ENCODE data around the gene DYRK2. TPM values are rescaled to one million over a fixed set of nuclear protein-coding genes. Genes with fewer than 3 reads are reported as not detected.

Gene DYRK2
- total RNA-seq, 4 donors from 2014 or later, result 8.0 to 16.0 (median 13.2) TPM

DNA sequence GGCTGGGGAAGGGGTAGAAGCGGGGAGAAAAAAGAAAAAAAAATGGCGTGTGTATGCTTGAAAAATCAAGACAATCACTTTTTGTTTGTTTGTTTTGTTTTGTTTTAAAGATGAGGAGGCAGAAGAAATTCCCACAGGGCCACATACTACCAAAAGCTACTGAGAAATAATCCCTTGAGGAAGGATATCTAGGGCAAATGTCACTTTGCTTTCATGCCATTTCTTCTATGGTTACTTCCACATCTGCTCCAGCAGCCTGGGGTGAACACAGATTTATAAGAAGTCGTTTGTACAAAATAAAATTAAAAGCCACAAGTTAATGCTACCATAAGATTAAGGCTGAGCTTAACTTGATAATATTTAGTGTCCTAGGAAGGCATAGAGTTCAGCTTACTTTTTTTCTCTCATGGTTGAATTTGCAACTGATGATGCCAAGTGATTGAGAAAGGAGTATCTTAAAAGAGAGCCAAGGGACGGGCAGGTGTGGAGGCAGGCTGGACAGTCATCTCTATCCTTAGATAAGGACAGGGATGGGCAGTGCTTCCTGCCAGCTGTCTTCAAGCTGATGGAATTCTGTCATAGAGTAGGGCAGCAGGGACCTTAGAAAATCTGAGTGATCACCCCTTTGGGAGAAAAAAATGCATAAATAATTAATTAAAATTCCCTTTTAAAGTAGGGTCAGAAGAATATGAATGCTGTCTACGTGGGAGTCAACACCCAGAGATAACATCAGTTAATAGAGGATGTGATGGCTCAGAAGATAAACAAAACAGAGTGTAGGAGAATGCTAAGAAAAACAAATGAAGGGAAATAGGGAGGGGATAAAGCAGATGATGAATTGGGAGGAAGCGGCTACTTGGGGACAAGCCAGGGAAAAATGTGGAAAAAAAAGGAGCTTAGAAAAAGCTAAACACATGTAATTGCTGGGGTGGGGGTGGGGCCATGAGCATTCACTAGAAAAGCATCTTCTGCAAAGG lies 57.1 kb downstream of the DYRK2 start:
- intact Hi-C loops (cut with DNase I; ENCODE audit: low total_unique reads), result no loop called here
- no peak for TF ChIP-seq POLR2A (IDR thresholded peaks at IDR 0.05)
- TF ChIP-seq, protein P1, sequence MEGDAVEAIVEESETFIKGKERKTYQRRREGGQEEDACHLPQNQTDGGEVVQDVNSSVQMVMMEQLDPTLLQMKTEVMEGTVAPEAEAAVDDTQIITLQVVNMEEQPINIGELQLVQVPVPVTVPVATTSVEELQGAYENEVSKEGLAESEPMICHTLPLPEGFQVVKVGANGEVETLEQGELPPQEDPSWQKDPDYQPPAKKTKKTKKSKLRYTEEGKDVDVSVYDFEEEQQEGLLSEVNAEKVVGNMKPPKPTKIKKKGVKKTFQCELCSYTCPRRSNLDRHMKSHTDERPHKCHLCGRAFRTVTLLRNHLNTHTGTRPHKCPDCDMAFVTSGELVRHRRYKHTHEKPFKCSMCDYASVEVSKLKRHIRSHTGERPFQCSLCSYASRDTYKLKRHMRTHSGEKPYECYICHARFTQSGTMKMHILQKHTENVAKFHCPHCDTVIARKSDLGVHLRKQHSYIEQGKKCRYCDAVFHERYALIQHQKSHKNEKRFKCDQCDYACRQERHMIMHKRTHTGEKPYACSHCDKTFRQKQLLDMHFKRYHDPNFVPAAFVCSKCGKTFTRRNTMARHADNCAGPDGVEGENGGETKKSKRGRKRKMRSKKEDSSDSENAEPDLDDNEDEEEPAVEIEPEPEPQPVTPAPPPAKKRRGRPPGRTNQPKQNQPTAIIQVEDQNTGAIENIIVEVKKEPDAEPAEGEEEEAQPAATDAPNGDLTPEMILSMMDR (IDR thresholded peaks at IDR 0.05), result no peak
- no peak overlapping the region for H3K4me3 ChIP-seq (ENCODE audit: low read depth, poor library complexity, severe bottlenecking)
- no peak for DNase-seq (ENCODE audit: low spot score in 2 of 2)
- 55 to 62% methylated on average over 6 of the region's 6 CpGs for WGBS, 2 donors

- WGBS, 2 donors, result 82 to 90% methylated on average over 4 of the region's 4 CpGs
- no peak for TF ChIP-seq POLR2A (IDR thresholded peaks at IDR 0.05)
- TF ChIP-seq, protein P1 (IDR thresholded peaks at IDR 0.05), result no peak
- intact Hi-C loops (cut with DNase I; ENCODE audit: low total_unique reads), result no loop called here
- DNase-seq (ENCODE audit: low spot score in 2 of 2), result no peak
- no peak overlapping the region for H3K4me3 ChIP-seq (ENCODE audit: low read depth, poor library complexity, severe bottlenecking)
Measured at GRCh38 chr12:67709367-67709954, 60.9 kb downstream of the DYRK2 start.

DNA sequence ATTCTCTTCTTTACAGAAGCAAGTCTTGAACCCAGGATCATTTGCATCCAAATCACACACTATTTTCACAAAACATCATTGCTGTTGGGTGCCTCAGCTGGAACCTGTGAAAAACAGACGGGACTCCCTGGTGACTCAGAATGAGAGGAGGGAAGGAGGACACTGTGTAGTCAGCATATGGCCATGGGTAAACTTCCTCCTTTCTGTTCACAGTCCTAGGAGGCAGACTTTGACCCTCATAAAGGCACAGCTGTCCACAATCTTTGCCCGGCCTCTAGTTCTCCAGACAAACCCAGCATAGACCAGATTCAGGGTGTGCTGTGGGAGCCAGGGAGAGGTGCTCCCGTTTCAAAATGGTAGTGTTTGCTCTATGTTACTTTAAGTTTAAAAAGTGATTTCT lies 62.0 kb downstream of the DYRK2 start:
- H3K4me3 ChIP-seq (ENCODE audit: low read depth, poor library complexity, severe bottlenecking), result no peak overlapping the region
- WGBS, 2 donors, result 51 to 81% methylated on average over 3 of the region's 3 CpGs
- DNase-seq (ENCODE audit: low spot score in 2 of 2), result no peak
- TF ChIP-seq POLR2A (IDR thresholded peaks at IDR 0.05), result no peak
- TF ChIP-seq, protein P1 (IDR thresholded peaks at IDR 0.05), result no peak
- intact Hi-C loops (cut with DNase I; ENCODE audit: low total_unique reads), result no loop called here

- TF ChIP-seq, protein P1 (IDR thresholded peaks at IDR 0.05), result no peak
- no peak for TF ChIP-seq POLR2A (IDR thresholded peaks at IDR 0.05)
- H3K4me3 ChIP-seq (ENCODE audit: low read depth, poor library complexity, severe bottlenecking), result no peak overlapping the region
- 81 to 85% methylated on average over 1 of the region's 1 CpG for WGBS, 2 donors
- intact Hi-C loops (cut with DNase I; ENCODE audit: low total_unique reads), result no loop called here
- no peak for DNase-seq (ENCODE audit: low spot score in 2 of 2)
Measured at GRCh38 chr12:67712011-67712410, 63.5 kb downstream of the DYRK2 start.

DNA sequence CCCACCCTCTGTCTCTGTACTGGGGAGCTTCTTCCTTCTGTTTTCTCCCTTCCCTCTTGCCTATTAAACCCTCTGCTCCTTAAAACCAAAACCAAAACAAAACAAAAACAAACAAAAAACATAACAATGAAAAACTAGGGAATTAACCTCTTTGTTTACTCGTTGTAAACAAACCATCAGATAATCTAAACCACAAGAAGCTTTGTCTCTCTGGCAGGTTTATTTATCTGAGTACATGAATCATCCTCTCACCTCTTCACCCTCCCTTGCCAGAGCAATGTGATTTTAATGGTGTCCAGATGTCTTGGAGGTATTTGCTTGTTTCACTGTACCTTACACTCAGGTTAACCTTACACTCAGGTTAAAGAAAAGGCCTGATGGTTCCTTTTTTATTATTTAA lies 66.1 kb downstream of the DYRK2 start:
- TF ChIP-seq, protein P1 (IDR thresholded peaks at IDR 0.05), result no peak
- no peak for TF ChIP-seq POLR2A (IDR thresholded peaks at IDR 0.05)
- 19 to 33% methylated on average over 1 of the region's 1 CpG for WGBS, 2 donors
- intact Hi-C loops (cut with DNase I; ENCODE audit: low total_unique reads), result loop anchor here (5.0 kb wide), 1 partner anchor 122 kb away; no protein-coding TSS in a partner anchor
- no peak for DNase-seq (ENCODE audit: low spot score in 2 of 2)
- H3K4me3 ChIP-seq (ENCODE audit: low read depth, poor library complexity, severe bottlenecking), result no peak overlapping the region
